Nephron progenitor cell (in vitro differentiated cells): ENCODE results near the gene COL21A1.

ENCODE experiments used
- DNase-seq: peaks from one replicate; pipeline ENCODE4 v3.0.0; 2021
- H3K27ac Mint-ChIP-seq: 2 replicates; pipeline ENCODE4 v1.8.0; 2021; ENCODE audit warnings: mild to moderate bottlenecking, moderate library complexity, mixed read lengths
- H3K27me3 Mint-ChIP-seq: 2 replicates; pipeline ENCODE4 v1.8.0; 2021; ENCODE audit warnings: mild to moderate bottlenecking, low read depth, mixed read lengths; ENCODE audit not compliant: poor library complexity
- H3K36me3 Mint-ChIP-seq: 2 replicates; pipeline ENCODE4 v1.8.0; 2021; ENCODE audit warnings: low read depth, mixed read lengths
- H3K4me1 Mint-ChIP-seq: 2 replicates; pipeline ENCODE4 v1.8.0; 2021; ENCODE audit warnings: mixed read lengths
- H3K4me3 Mint-ChIP-seq: 2 replicates; pipeline ENCODE4 v1.8.0; 2021; ENCODE audit warnings: mild to moderate bottlenecking, moderate library complexity, mixed read lengths
- H3K9me3 Mint-ChIP-seq: 2 replicates; pipeline ENCODE4 v1.8.0; 2021; ENCODE audit warnings: mild to moderate bottlenecking, moderate library complexity, mixed read lengths
- TF ChIP-seq, protein P1 (sequence below): fragments of 200-600 bp; sonication (generic); IDR thresholded peaks from 2 replicates; pipeline ENCODE4 v1.5.0; 2021; ENCODE audit warnings: antibody characterized with exemption

Gene COL21A1

DNA sequence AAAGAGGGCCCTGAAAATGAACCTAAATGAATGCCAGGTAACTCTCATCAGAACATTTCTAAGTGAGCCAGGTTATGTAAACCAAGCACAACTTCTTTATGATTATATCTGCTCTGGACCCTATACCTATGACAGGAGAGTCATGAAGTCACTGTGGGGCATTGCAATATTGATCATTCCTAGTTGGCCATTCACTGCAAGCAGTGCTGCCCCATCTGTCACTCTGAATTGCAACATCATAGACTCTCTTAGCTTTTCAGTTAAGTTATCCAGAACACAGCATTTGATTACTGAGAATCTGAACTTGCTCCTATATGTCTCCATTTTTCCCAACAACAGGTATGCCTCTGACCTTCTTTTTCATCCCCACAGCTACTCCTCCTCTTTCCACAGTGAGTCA lies 3.3 kb downstream of the COL21A1 start:
- no peak overlapping the region for H3K27ac Mint-ChIP-seq
- H3K4me1 Mint-ChIP-seq, result peaks cover 16% of the 10 kb centered on the region
- TF ChIP-seq, protein P1, sequence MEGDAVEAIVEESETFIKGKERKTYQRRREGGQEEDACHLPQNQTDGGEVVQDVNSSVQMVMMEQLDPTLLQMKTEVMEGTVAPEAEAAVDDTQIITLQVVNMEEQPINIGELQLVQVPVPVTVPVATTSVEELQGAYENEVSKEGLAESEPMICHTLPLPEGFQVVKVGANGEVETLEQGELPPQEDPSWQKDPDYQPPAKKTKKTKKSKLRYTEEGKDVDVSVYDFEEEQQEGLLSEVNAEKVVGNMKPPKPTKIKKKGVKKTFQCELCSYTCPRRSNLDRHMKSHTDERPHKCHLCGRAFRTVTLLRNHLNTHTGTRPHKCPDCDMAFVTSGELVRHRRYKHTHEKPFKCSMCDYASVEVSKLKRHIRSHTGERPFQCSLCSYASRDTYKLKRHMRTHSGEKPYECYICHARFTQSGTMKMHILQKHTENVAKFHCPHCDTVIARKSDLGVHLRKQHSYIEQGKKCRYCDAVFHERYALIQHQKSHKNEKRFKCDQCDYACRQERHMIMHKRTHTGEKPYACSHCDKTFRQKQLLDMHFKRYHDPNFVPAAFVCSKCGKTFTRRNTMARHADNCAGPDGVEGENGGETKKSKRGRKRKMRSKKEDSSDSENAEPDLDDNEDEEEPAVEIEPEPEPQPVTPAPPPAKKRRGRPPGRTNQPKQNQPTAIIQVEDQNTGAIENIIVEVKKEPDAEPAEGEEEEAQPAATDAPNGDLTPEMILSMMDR, result no peak
- no peak for DNase-seq
- peaks cover 30% of the 10 kb centered on the region for H3K27me3 Mint-ChIP-seq
- H3K4me3 Mint-ChIP-seq, result no peak overlapping the region
- no peaks in the 10 kb centered on the region for H3K36me3 Mint-ChIP-seq
- H3K9me3 Mint-ChIP-seq, result no peaks in the 10 kb centered on the region

DNA sequence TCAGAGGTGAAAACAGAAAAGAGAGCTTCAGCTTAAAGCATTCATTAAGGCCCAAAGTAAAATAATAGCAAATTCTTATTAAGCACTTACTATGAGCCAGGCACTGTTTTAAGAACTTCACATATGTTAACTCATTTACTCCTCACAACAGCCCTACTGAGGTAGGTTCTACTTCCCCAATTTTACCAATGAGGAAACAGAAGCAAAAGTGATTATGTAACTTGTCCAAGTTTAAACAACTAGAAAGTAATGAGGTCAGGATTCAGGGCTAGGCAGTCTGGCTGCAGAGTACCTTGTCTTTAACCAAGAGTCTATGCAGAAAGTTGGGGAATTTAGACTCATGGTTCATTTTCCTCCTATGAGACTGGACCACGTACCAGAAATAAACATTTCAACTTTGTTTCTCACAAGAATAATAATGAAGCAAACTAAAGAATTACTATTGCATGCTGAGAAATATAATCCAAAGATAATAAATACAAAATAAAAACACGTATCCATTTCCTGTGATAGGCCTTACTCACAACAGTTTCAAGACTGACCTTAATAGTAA lies 3.8 kb downstream of the COL21A1 start:
- Mint-ChIP-seq H3K27me3 (peaks cover 30% of the 10 kb centered on the region), H3K4me3 (no peak overlapping the region), H3K36me3 (no peaks in the 10 kb centered on the region), H3K9me3 (no peaks in the 10 kb centered on the region), H3K4me1 (peaks cover 16% of the 10 kb centered on the region), H3K27ac (no peak overlapping the region)
- no peak for DNase-seq
- TF ChIP-seq, protein P1, result no peak

GRCh38 chr6:56242346-56242745 lies 5.0 kb downstream of the COL21A1 start:
- H3K9me3 Mint-ChIP-seq, result no peaks in the 10 kb centered on the region
- H3K4me1 Mint-ChIP-seq, result peaks cover 12% of the 10 kb centered on the region
- H3K27ac Mint-ChIP-seq, result no peak overlapping the region
- H3K36me3 Mint-ChIP-seq, result no peaks in the 10 kb centered on the region
- no peak for DNase-seq
- TF ChIP-seq, protein P1, result no peak
- peaks cover 18% of the 10 kb centered on the region for H3K27me3 Mint-ChIP-seq
- H3K4me3 Mint-ChIP-seq, result no peak overlapping the region

- no peak overlapping the region for H3K4me3 Mint-ChIP-seq
- peaks cover 11% of the 10 kb centered on the region for H3K4me1 Mint-ChIP-seq
- TF ChIP-seq, protein P1, result no peak
- no peak overlapping the region for H3K27ac Mint-ChIP-seq
- no peaks in the 10 kb centered on the region for H3K36me3 Mint-ChIP-seq
- H3K27me3 Mint-ChIP-seq, result peaks cover 7% of the 10 kb centered on the region
- no peaks in the 10 kb centered on the region for H3K9me3 Mint-ChIP-seq
- no peak for DNase-seq
Measured at GRCh38 chr6:56241124-56241802, 6.1 kb downstream of the COL21A1 start.

- H3K27me3 Mint-ChIP-seq, result no peaks in the 10 kb centered on the region
- no peak overlapping the region for H3K27ac Mint-ChIP-seq
- DNase-seq, result no peak
- TF ChIP-seq, protein P1, result no peak
- peaks cover 11% of the 10 kb centered on the region for H3K4me1 Mint-ChIP-seq
- H3K4me3 Mint-ChIP-seq, result no peak overlapping the region
- no peaks in the 10 kb centered on the region for H3K36me3 Mint-ChIP-seq
- no peaks in the 10 kb centered on the region for H3K9me3 Mint-ChIP-seq
Measured at GRCh38 chr6:56238352-56238751, 9.0 kb downstream of the COL21A1 start.

DNA sequence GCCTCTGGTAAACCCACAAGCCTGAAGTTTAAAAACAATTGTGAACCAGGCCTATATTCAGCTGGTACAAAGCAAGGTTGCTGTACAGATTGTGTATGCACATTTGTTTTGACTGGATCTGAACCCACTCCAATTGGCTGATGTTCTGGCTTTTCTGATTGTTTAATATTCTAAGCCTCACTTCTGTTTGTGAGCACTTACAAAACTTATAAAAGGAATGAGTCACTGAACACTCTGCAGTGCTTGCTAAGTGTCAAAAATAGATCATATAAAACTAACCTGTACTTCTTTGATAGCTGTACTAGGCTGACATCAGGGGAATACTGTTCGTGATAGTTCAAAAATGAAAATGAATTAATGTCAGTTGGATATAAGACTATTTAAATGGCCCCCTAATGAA lies 12.1 kb downstream of the COL21A1 start:
- Mint-ChIP-seq H3K27ac (no peak overlapping the region), H3K27me3 (no peaks in the 10 kb centered on the region), H3K36me3 (no peaks in the 10 kb centered on the region), H3K9me3 (no peaks in the 10 kb centered on the region), H3K4me1 (no peaks in the 10 kb centered on the region), H3K4me3 (no peak overlapping the region)
- TF ChIP-seq, protein P1, result no peak
- DNase-seq, result no peak
